ENCODE results near the gene MNT. TPM values are rescaled to one million over a fixed set of nuclear protein-coding genes. Genes with fewer than 3 reads are reported as not detected.

The MNT gene
- total RNA-seq, 1 experiment from 2014 or later, result 3.2 TPM

Other genes starting within 250 kb of the MNT start
- gene SMG6, start 97.3 kb downstream of the MNT start, total RNA-seq (2014; rRNA removed; shearing (Covaris generic)), result 18.9 and 36.8 TPM in 2 replicates
- 16.4 and 27.2 TPM in 2 replicates for gene SRR, start 97.1 kb downstream of the MNT start, total RNA-seq (2014; rRNA removed; shearing (Covaris generic))
- gene TSR1, start 64.6 kb downstream of the MNT start, total RNA-seq (2014; rRNA removed; shearing (Covaris generic)), result 50.8 and 66.1 TPM in 2 replicates
- gene SGSM2, start 63.6 kb downstream of the MNT start, total RNA-seq (2014; rRNA removed; shearing (Covaris generic)), result 13.9 and 23.0 TPM in 2 replicates
- 29.2 and 56.9 TPM in 2 replicates for gene METTL16, start 110.8 kb upstream of the MNT start, total RNA-seq (2014; rRNA removed; shearing (Covaris generic))
- gene PAFAH1B1, start 192.6 kb upstream of the MNT start, total RNA-seq (2014; rRNA removed; shearing (Covaris generic)), result 70.9 and 109 TPM in 2 replicates

All from M059J (cell line).